Upper lobe of left lung (tissue), 6 donors: ENCODE measurements around the gene LTB. TPM values are rescaled to one million over a fixed set of nuclear protein-coding genes. Genes with fewer than 3 reads are reported as not detected.
"Not testable (repeated sequence)": the region's sequence is repeated elsewhere in the genome, so short reads cannot be mapped to it uniquely, and the experiment has no call there.

ENCODE experiments used
- ATAC-seq, 2 donors: fragments of 200-7000 bp; cut with Tn5 transposase; one replicate each; pipeline ENCODE4 v1.9.1; 2022; ENCODE audit warnings: mild to moderate bottlenecking in 2 of 2, moderate library complexity in 2 of 2; ENCODE audit not compliant: low FRiP score in 2 of 2
- DNase-seq, 2 donors: peaks; one replicate each; pipeline ENCODE4 v3.0.0-alpha.2; 2019 to 2020
- H3K27ac ChIP-seq, 4 donors: fragments of 200-600 bp; sonication (generic); one replicate each; pipeline ENCODE4 v1.5.1; 2016 to 2019
- H3K27me3 ChIP-seq, 4 donors: fragments of 200-600 bp; sonication (generic); one replicate each; pipeline ENCODE4 v1.5.1; 2017 to 2019
- H3K36me3 ChIP-seq, 4 donors: fragments of 200-600 bp; sonication (generic); one replicate each; pipeline ENCODE4 v1.5.1; 2016 to 2019
- H3K4me1 ChIP-seq, 4 donors: fragments of 200-600 bp; sonication (generic); one replicate each; pipeline ENCODE4 v1.5.1; 2018 to 2019
- H3K4me3 ChIP-seq, 4 donors: fragments of 200-600 bp; sonication (generic); one replicate each; pipeline ENCODE4 v1.5.1; 2017 to 2019; ENCODE audit warnings: mild to moderate bottlenecking in 2 of 4, moderate library complexity in 1 of 4
- H3K9me3 ChIP-seq, 4 donors: fragments of 200-600 bp; sonication (generic); one replicate each; pipeline ENCODE4 v1.5.1; 2018 to 2019
- EP300 ChIP-seq, 4 donors: sonication (generic); formaldehyde crosslinking; IDR thresholded peaks; one replicate each; pipeline ENCODE4 v1.5.1; 2017; ENCODE audit warnings: antibody characterized with exemption in 4 of 4, control low read depth in 2 of 4
- POLR2A ChIP-seq, 4 donors: fragments of 450-650 bp; IDR thresholded peaks; one replicate each; pipeline ENCODE4 v1.5.1; 2016 to 2017; ENCODE audit warnings: antibody characterized with exemption in 4 of 4, mild to moderate bottlenecking in 2 of 4
- POLR2AphosphoS5 ChIP-seq, 2 donors: sonication (generic); formaldehyde crosslinking; IDR thresholded peaks; one replicate each; pipeline ENCODE4 v1.5.1; 2017; ENCODE audit warnings: antibody characterized with exemption in 2 of 2
- WGBS, 2 donors: methylation state at CpG; one replicate each; pipeline ENCODE4 v1.1.5; 2017 to 2018; 5-methylcytosine and 5-hydroxymethylcytosine counted together
- total RNA-seq, 6 donors: library from RNA; depleted of rRNA in 4 of 6; stranded (reverse); fragments of >200 nt in 4 of 6; gene quantifications; one replicate each; pipeline versions ENCODE4 v1.1.0 to v1.2.1, GENCODE V29; 2016 to 2021
- TF ChIP-seq, protein P1 (sequence below), 6 experiments: fragments of 450-650 bp in 4 of 6; fragments of 200-600 bp in 2 of 6; sonication (generic) in 2 of 6; IDR thresholded peaks; one replicate each; pipeline ENCODE4 v1.5.1; 2016 to 2019; ENCODE audit warnings: antibody characterized with exemption in 6 of 6
- donor health status: DM: no; HTN: no; CAD: no; lungs with moderate emphysema.
- donor health status: DM: no; HTN: yes; CAD: no; lungs with severe emphysema.

The LTB gene
- total RNA-seq, 6 donors from 2014 or later: 1.3 to 18.7 (median 8.2) TPM; not detected in 3

DNA sequence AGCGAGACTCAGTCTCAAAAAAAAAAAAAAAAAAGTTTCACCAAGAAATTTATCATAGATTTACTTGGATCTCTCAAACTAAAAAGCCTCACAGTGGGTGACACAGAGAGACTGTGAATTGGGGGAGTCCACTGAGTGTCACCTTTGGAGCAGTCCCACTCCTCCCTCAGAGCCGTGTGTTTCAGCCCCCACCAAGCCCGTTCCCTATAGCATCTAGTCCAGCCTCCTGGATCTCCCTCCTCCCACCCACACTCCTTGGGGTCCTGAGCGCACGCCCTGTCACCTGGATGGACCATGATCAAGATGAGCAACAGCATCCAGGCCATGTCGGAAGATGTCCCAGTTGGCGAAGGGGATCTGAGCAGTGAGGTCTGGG is 10.2 kb upstream of the LTB start:
- WGBS, 2 donors: 88 to 90% methylated on average over 7 of the region's 7 CpGs
- no peak overlapping the region for H3K4me3 ChIP-seq
- H3K4me1 ChIP-seq: peaks cover 0 to 11% (median 2%) of the 10 kb centered on the region in 4 donors
- ATAC-seq: no peak
- H3K27me3 ChIP-seq: no peaks in the 10 kb centered on the region
- no peaks in the 10 kb centered on the region for H3K9me3 ChIP-seq
- H3K27ac ChIP-seq: peak overlapping the region in 2 of 4 donors; percentile 12 to 33
- no peak for DNase-seq
- TF ChIP-seq POLR2AphosphoS5 (IDR thresholded peaks at IDR 0.05): no peak
- no peak for TF ChIP-seq EP300 (IDR thresholded peaks at IDR 0.05)
- TF ChIP-seq, protein P1, sequence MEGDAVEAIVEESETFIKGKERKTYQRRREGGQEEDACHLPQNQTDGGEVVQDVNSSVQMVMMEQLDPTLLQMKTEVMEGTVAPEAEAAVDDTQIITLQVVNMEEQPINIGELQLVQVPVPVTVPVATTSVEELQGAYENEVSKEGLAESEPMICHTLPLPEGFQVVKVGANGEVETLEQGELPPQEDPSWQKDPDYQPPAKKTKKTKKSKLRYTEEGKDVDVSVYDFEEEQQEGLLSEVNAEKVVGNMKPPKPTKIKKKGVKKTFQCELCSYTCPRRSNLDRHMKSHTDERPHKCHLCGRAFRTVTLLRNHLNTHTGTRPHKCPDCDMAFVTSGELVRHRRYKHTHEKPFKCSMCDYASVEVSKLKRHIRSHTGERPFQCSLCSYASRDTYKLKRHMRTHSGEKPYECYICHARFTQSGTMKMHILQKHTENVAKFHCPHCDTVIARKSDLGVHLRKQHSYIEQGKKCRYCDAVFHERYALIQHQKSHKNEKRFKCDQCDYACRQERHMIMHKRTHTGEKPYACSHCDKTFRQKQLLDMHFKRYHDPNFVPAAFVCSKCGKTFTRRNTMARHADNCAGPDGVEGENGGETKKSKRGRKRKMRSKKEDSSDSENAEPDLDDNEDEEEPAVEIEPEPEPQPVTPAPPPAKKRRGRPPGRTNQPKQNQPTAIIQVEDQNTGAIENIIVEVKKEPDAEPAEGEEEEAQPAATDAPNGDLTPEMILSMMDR (IDR thresholded peaks at IDR 0.05): no peak
- no peak for TF ChIP-seq POLR2A (IDR thresholded peaks at IDR 0.05)
- H3K36me3 ChIP-seq: no peaks in the 10 kb centered on the region

DNA sequence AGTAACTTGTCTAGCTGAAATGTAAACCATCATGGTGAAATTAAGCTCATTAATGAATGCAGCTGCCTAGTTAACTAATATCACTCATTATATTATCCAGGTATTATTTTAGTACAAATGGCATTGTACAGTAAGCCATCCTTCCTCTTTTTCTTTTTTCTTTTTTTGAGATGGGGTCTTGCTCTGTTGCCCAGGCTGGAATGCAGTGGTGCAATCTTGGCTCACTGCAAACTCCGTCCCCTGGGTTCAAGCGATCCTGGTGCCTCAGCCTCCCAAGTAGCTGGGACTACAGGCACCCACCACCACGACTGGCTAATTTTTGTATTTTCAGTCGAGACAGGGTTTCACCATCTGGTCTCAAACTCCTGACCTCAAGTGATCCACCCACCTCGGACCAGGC is 8.5 kb upstream of the LTB start:
- peaks cover 3 to 26% (median 12%) of the 10 kb centered on the region in 4 donors for H3K4me1 ChIP-seq
- not testable (repeated sequence) for ATAC-seq, H3K27ac ChIP-seq, H3K4me3 ChIP-seq, H3K9me3 ChIP-seq, H3K27me3 ChIP-seq, H3K36me3 ChIP-seq, DNase-seq
- 81 to 90% methylated on average over 5 of the region's 5 CpGs for WGBS, 2 donors

DNA sequence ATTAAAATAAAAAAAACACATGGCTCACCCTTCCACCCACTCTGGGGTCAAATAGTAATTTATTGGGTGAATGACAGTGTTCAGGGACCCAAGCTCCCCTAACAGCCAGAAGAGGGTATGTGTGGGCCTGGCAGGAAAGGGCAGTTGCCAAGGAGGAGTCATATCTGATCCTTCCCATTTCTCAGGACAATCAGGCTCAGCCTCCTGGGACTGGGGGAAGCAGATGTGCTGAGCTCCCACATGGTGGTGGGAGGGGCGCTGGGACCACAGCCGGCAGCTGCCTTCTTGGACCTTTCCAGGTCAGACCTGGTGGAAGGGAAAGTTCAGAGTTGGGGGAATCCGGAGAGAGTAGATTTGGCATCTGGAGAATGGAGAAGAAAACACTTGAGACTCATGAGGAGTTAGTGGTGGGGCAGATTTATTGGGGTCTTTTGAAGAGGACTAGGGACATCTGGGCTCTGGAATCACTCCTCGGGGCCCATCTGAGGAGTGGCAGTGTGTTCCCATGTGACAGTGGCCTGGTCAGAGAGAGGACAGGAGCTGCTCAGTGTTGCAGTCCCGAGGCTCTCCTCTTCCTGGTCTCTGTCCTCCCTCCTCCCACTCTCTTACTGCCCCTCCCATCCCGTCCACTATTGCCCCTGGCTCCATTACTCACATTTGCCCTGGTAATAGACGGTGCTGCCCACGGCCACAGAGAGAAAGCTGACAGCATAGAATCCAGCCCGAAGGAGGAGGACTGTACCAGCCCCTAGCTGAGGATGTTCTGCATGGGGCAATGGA is 6.8 kb upstream of the LTB start:
- Histone ChIP-seq H3K27me3 (no peaks in the 10 kb centered on the region), H3K4me1 (peaks cover 8 to 32% (median 18%) of the 10 kb centered on the region in 4 donors), H3K4me3 (no peak overlapping the region), H3K9me3 (no peaks in the 10 kb centered on the region), H3K27ac (no peak overlapping the region), H3K36me3 (no peaks in the 10 kb centered on the region)
- DNase-seq: no peak
- 47 to 55% methylated on average over 9 of the region's 9 CpGs for WGBS, 2 donors
- TF ChIP-seq POLR2AphosphoS5 (IDR thresholded peaks at IDR 0.05) (no peak), EP300 (IDR thresholded peaks at IDR 0.05) (no peak), POLR2A (IDR thresholded peaks at IDR 0.05) (no peak)
- TF ChIP-seq, protein P1 (IDR thresholded peaks at IDR 0.05): no peak
- no peak for ATAC-seq

DNA sequence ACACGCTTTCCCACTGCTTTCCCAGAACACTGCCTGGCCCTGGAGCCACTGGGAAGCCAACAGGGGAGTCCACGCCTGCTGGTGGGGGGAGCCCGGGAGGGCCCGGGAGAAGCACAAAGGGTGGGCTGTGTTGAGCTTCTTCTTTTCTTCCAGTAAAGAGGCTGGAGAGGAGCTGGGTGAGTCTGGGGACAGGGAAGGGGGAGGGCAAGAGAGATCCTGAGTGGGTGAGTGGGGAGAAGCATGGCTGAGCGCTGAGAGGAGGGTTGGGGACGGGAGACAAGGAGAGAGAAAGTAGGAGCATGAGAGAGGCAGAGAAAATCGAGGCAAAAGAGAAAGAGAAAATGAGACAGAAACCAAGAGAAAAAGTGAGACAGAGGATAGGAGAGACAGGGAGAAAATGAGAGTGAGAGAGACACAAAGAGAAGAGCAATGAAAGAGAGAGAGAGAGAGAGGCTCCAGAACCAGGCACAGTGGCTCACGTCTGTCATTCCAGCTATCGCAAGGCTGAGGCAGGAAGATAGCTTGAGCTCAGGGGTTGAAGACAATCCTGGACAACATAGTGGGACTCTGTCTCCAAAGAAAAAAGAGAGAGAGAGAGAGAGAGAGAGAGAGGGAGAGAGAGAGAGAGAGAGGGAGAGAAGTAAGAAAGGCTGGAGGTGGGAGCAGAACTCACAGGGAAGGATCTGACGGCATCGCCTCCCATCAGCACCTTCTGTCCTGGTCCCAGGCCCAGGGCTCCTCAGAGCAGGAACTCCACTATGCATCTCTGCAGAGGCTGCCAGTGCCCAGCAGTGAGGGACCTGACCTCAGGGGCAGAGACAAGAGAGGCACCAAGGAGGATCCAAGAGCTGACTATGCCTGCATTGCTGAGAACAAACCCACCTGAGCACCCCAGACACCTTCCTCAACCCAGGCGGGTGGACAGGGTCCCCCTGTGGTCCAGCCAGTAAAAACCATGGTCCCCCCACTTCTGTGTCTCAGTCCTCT is 5.9 kb upstream of the LTB start:
- H3K36me3 ChIP-seq: no peaks in the 10 kb centered on the region
- H3K27me3 ChIP-seq: no peaks in the 10 kb centered on the region
- no peak for DNase-seq
- TF ChIP-seq EP300 (IDR thresholded peaks at IDR 0.05): no peak
- H3K4me3 ChIP-seq: peak overlapping the region in 3 of 4 donors; percentile 9 to 34 (median 22)
- H3K27ac ChIP-seq: peak overlapping the region; percentile 43 to 84 (median 66)
- no peaks in the 10 kb centered on the region for H3K9me3 ChIP-seq
- no peak for ATAC-seq
- whole genome bisulfite sequencing, 2 donors: 59 to 64% methylated on average over 11 to 12 of the region's 12 CpGs
- H3K4me1 ChIP-seq: peaks cover 8 to 32% (median 18%) of the 10 kb centered on the region in 4 donors

DNA sequence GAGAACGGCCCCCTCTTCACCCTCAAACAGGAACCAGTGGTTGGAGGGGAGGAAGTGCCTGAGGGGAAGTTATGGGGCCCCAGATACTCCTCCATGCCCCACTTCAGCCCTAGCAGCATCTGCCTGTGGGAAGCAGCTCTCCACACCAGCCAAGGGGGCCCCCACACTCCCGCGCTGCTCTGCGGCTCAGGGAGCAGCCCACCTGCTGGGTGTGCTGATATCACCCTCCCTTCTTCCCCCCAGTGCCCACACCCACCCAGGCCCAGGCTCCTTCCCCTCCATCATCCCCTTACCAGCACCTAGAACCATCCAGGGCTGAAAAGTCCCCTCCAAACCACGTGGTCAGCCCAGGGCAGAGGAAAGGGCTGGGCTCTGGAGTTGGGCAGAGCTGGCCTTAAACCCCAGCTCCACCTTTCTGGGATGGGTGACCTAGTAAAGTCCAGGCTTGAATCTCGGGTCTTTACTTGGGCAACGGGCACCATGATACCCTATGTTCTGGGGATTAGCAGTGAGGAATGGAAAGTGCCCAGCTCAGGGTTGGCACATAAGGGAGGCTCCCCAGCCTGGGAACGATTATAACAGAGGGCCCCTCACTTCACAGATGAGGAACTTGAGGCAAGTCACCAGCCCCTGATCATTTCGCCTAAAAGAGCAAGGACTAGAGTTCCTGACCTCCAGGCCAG is 4.5 kb upstream of the LTB start:
- H3K4me1 ChIP-seq: peaks cover 17 to 40% (median 27%) of the 10 kb centered on the region in 4 donors
- H3K4me3 ChIP-seq: peak overlapping the region in 2 of 4 donors; percentile 22 to 34
- no peaks in the 10 kb centered on the region for H3K9me3 ChIP-seq
- H3K27ac ChIP-seq: peak overlapping the region; percentile 43 to 84 (median 66)
- DNase-seq: peak; percentile 51 to 75
- peak; percentile 69 to 78 for ATAC-seq
- H3K27me3 ChIP-seq: no peaks in the 10 kb centered on the region
- 48 to 53% methylated on average over 7 to 8 of the region's 9 CpGs for WGBS, 2 donors
- TF ChIP-seq, protein P1 (IDR thresholded peaks at IDR 0.05): no peak
- no peak for TF ChIP-seq POLR2A (IDR thresholded peaks at IDR 0.05)
- no peak for TF ChIP-seq POLR2AphosphoS5 (IDR thresholded peaks at IDR 0.05)
- TF ChIP-seq EP300 (IDR thresholded peaks at IDR 0.05): no peak
- H3K36me3 ChIP-seq: no peaks in the 10 kb centered on the region
